C4-2B (cell line): ENCODE results near the gene AKAP7.
A peak's percentile ranks its signal among the peaks of the same experiment; 100 is the strongest.
"Not testable (repeated sequence)": the region's sequence is repeated elsewhere in the genome, so short reads cannot be mapped to it uniquely, and the experiment has no call there.

Source experiments
- H3K27ac ChIP-seq: fragments of 450-650 bp; 2 replicates; pipeline ENCODE4 v1.5.1; 2017
- ZFX ChIP-seq: fragments of 450-650 bp; IDR thresholded peaks from 2 replicates; pipeline ENCODE4 v1.6.1; 2017
- TF ChIP-seq, protein P1 (sequence below): fragments of 450-650 bp; conservative IDR thresholded peaks from 2 replicates; pipeline ENCODE4 v1.5.1; 2017; ENCODE audit warnings: mild to moderate bottlenecking

The AKAP7 gene

DNA sequence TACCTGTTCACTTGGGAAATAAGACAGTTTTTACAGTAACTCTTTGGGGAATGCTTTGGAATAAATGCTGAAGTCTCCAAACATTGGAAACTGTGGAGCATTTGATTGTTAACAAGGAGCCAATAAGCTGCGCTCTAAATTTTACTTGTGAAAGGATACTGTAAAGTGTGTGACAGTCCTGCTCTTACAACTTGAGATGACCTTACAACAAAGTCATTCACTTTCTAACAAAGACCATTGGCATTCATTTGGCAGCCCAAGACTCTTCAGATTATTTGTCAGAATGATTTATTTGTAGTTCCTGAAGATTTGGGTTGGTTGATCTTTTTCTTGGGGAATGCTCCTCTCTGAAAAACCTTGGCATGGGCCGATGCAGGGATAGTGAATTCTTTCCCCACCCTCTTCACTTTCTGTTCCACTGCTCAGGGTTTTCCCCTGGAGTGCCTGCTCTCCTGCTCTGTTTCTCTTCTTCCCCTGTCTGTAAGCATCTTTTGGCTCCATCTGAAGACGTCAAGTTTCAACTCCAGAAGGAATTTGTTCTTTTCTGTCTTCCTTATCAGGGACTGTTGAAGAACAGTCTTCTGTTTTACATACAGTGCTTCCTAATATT lies 116.4 kb downstream of the AKAP7 start:
- TF ChIP-seq, protein P1, sequence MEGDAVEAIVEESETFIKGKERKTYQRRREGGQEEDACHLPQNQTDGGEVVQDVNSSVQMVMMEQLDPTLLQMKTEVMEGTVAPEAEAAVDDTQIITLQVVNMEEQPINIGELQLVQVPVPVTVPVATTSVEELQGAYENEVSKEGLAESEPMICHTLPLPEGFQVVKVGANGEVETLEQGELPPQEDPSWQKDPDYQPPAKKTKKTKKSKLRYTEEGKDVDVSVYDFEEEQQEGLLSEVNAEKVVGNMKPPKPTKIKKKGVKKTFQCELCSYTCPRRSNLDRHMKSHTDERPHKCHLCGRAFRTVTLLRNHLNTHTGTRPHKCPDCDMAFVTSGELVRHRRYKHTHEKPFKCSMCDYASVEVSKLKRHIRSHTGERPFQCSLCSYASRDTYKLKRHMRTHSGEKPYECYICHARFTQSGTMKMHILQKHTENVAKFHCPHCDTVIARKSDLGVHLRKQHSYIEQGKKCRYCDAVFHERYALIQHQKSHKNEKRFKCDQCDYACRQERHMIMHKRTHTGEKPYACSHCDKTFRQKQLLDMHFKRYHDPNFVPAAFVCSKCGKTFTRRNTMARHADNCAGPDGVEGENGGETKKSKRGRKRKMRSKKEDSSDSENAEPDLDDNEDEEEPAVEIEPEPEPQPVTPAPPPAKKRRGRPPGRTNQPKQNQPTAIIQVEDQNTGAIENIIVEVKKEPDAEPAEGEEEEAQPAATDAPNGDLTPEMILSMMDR: no peak
- no peak for TF ChIP-seq ZFX
- no peak overlapping the region for H3K27ac ChIP-seq

DNA sequence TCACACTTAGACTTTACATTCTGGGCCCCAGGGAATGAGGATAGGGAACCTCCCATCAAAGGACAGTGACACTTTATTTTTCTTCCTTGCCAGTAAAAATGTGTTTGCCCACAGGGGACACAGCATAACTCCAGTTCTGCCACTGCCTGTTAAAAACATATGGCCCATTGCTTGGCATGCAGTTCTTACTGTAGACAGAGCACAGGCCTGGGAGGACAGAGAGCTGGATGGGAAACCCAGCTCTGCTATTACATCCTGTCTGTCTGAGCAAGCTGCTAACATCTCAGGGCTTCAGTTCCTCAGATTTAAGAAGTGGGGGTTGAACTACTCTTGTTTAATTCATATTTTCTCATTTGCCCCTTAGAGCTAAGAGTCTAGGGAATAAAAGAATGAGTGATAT lies 120.2 kb downstream of the AKAP7 start:
- H3K27ac ChIP-seq: no peak overlapping the region
- TF ChIP-seq, protein P1: no peak
- TF ChIP-seq ZFX: no peak

DNA sequence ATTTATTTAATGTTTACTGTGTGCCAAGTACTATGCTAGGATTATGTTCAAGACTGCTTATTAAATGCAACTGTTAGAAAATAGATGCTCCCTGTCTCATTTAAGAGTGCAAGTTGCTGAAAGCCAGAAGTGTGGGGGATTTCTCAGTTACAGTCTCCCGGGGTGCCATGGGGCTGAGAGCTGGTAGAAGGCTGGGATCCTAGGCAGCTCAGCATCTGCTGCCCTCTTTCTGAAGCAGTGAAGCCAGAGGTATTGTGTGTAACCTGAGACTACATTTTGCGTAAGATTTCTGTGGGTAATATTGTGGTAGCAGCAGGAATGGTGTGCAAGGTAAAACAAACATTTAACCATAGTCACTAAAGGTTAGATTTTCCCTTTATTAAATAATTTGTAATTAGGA lies 120.6 kb downstream of the AKAP7 start:
- H3K27ac ChIP-seq: no peak overlapping the region
- TF ChIP-seq ZFX: no peak

DNA sequence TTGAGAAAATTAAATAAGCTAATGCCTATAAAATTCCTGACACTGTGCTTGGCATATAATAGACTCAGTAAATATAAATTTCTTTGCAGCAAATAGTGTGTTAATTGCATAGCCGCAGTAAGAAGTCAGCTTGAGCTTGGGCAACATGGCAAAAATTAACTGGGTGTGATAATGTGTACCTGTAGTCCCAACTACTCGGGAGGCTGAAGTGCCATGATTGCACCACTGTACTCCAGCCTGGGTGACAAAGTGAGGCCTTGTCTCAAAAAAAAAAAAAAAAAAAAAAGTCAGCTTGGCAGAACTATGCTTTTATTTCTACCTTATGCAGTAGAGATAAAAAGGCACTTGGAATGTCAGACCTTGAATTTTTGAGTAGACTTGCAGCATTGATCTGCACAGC lies 121.8 kb downstream of the AKAP7 start:
- H3K27ac ChIP-seq: no peak overlapping the region

DNA sequence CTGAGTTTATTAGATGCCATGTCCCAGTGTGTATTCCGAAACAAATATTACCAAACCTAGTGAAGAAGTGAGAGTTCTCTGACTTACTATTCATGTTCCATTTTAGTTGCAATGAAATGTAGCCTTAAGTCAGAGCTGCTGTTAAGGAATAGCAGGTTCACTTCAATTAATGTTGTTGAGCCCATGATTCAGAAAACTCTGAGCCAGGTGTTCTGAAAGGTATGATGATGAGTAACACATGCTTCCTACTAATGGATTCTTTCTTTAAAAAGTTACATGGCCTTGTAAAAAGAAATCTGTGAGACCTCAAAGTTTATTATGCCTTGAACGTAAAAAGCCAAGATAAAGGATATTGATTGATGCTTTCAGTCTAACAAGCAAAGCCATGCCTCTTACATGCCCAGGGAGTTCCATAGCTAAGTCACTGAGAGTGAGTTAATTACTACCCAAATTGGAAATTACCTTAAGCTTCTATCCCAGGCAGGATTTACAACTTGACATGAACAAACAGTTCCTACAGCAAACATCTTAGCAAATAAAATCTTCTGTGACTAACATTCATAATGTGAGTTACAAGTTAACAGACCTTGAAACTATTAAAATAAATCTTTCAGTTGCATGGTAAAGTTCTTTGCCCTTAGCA lies 122.9 kb downstream of the AKAP7 start:
- H3K27ac ChIP-seq: no peak overlapping the region
- no peak for TF ChIP-seq ZFX
- TF ChIP-seq, protein P1: no peak

More for the DNA sequence above, 121.8 kb downstream of the AKAP7 start:
- TF ChIP-seq, protein P1: no peak
- no peak for TF ChIP-seq ZFX

DNA sequence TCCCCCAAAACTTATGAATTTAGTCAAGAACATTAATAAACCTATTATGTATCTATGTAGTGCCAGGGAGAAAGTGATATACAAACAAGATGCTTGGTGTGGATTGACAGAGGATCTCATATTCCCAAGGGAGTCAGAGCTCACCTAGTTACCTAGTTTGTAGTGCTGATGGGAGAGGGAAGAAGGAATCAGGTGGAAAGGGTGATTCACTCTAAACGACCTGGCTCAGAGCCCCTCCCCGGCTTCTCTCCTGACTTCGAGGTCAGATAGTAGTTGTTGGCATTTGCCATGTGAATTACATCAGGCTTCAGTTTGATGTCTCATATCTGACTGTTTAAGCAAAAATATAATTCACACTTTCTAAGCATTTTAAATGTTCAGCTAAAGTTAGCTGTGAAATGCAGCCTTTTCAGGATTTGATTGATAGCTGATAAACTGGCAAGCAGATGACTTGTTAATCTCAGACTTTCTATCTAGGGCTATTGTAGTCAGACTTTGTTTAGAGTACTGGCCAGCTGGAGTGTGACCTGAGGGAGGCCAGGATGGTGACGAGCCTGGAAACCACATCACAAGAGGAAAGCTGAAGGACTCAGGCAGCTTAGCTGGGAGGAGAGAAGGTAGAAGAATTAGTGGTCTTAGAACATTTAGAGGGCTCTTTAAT lies 123.7 kb downstream of the AKAP7 start:
- no peak for TF ChIP-seq ZFX
- TF ChIP-seq, protein P1: no peak
- no peak overlapping the region; the same call in 1 of the 2 replicates for H3K27ac ChIP-seq

DNA sequence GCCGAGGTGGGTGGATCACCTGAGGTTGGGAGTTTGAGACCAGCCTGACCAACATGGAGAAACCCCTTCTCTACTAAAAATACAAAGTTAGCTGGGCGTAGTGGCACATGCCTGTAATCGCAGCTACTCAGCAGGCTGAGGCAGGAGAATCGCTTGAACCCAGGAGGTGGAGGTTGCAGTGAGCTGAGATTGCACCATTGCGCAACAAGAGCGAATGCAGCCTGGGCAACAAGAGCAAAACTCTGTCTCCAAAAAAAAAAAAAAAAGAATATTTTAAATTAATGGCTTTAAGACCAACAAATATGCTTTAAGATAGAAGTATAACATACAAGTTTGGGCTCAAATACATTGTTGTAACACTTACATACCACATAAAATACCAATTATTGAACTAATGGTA lies 125.7 kb downstream of the AKAP7 start:
- not testable (repeated sequence) for H3K27ac ChIP-seq

DNA sequence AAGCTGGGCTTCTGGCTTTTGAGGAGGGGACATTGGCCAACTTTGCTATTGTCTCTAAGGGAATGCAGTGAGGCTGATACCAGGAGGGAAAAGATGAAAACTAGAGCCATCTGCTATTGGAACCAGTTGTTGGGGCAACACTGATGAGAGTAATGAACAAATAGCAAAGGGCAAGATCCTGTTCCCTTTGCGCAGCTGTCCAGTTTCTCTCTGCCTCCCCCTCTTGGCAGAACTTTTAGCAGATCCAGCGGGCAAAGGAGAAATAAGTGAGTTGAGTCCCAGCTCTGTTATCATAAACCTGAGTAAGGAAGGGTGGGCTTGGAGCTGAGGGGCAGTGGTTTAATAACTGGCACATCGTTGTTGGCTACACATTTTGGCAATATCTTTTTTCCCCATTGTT lies 126.8 kb downstream of the AKAP7 start:
- no peak overlapping the region for H3K27ac ChIP-seq
- TF ChIP-seq, protein P1: peak; percentile 17
- no peak for TF ChIP-seq ZFX
